ENCODE results near the gene LY9. TPM values are rescaled to one million over a fixed set of nuclear protein-coding genes. Genes with fewer than 3 reads are reported as not detected.

LY9 gene
- total RNA-seq, 5 donors from 2014 or later (not counting 1 experiment from before 2014, with no cell fraction given) = 95.4 to 127 (median 101) TPM

DNA sequence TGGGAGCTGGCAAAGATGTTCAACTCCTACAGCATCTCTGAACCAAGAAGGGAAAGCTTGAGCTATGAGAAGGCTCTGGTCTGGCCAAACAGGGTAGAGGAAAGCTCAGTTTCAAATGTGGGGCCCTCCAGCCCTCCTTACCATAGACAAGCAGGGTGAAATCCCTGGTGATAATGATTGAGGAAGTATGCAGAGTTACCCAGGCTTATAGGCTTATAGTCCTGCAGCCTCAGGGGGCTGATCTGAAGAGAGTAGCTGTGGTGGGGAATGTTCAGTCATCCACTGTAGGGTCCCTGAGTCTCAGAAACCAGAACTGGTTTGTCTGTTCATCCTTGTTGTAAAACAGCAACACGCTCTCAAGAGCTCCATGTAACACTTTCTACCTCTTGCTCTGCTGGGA is 19.8 kb upstream of the LY9 start:
- peaks cover 0 to 4% of the 10 kb centered on the region in 2 donors for H3K27me3 Mint-ChIP-seq
- H3K9me3 Mint-ChIP-seq = no peaks in the 10 kb centered on the region
- ChIA-PET CTCF (interaction anchor here (0.6 to 3.1 kb wide), 18 partner anchors 8 to 522 kb away, joined by 3 to 20 read pairs (median 3); partner anchors contain the start of gene LY9 (in 1 of the 2)), POLR2A (interaction anchor here in 1 of 2 donors (0.5 kb wide), 1 partner anchor 93 kb away, joined by 3 read pairs; no protein-coding TSS in a partner anchor)
- peaks cover 13 to 21% (median 18%) of the 10 kb centered on the region in 3 donors for H3K4me1 Mint-ChIP-seq
- Histone ChIP-seq H3K4me3 (ENCODE audit: control insufficient read depth in 1 of 2, extremely low read depth in 1 of 2, low read length in 1 of 2) (no peak overlapping the region), H3K27ac (ENCODE audit: low read length) (no peak overlapping the region), H3K4me1 (ENCODE audit: control insufficient read depth in 1 of 2, extremely low read depth in 1 of 2, insufficient read depth in 2 of 2, low read length in 2 of 2) (peaks cover 0 to 8% of the 10 kb centered on the region in 2 experiments), H3K9me3 (no peaks in the 10 kb centered on the region), H3K27me3 (replicated peaks in 1 of 2; ENCODE audit: control insufficient read depth in 2 of 2, extremely low read depth in 1 of 2, insufficient read depth in 2 of 2, low read length in 1 of 2) (peaks cover 0 to 7% of the 10 kb centered on the region in 2 experiments), H3K36me3 (ENCODE audit: control insufficient read depth in 2 of 2, extremely low read depth in 1 of 2, insufficient read depth in 1 of 2, low read length in 1 of 2) (no peaks in the 10 kb centered on the region)
- no peak overlapping the region for H3K4me3 Mint-ChIP-seq
- 100% methylated on average over 1 of the region's 1 CpG for WGBS (ENCODE audit: insufficient coverage)
- no peak for DNase-seq
- no peak overlapping the region for H3K27ac Mint-ChIP-seq
- ATAC-seq (replicated peaks in 1 of 4) = no peak
- H3K36me3 Mint-ChIP-seq = no peaks in the 10 kb centered on the region

DNA sequence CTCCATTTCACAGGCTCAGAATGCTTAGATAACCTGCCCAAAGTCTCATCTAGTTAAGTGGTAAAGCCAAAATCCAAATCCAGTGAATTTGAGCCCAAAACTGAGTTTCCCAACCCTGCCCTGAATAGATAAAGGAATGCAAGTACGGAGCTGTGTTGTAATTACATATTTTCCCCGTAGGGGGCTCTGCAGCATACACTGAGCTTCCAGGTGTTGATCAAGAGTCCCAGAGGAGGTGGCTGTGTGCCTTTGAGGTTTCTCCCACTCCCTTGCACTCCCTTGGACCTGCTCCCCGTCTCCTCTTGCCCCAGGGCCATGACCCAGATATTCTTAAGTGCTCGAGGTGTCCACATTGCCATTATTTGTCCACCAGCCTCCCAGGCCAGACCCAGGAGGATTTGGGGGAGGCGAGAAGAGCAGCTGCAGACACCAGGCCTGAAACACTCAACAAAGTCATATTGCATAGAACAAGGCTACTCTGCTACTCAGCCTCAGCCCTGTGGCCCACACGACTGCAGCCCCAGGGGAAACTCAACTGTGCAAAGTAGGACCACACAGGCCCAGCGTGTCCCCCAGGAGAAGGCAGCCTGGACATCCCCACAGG is 18.4 kb upstream of the LY9 start:
- Histone ChIP-seq H3K27me3 (replicated peaks in 1 of 2; ENCODE audit: control insufficient read depth in 2 of 2, extremely low read depth in 1 of 2, insufficient read depth in 2 of 2, low read length in 1 of 2) (peaks cover 0 to 7% of the 10 kb centered on the region in 2 experiments), H3K36me3 (ENCODE audit: control insufficient read depth in 2 of 2, extremely low read depth in 1 of 2, insufficient read depth in 1 of 2, low read length in 1 of 2) (no peaks in the 10 kb centered on the region), H3K4me1 (ENCODE audit: control insufficient read depth in 1 of 2, extremely low read depth in 1 of 2, insufficient read depth in 2 of 2, low read length in 2 of 2) (peaks cover 0 to 21% of the 10 kb centered on the region in 2 experiments), H3K27ac (ENCODE audit: low read length) (no peak overlapping the region), H3K9me3 (no peaks in the 10 kb centered on the region), H3K4me3 (ENCODE audit: control insufficient read depth in 1 of 2, extremely low read depth in 1 of 2, low read length in 1 of 2) (no peak overlapping the region)
- ChIA-PET POLR2A (interaction anchor here in 1 of 2 donors (0.6 to 1.0 kb wide), 2 partner anchors 21 to 54 kb away, joined by 3 read pairs; no protein-coding TSS in a partner anchor), CTCF (interaction anchor here (0.6 to 3.1 kb wide), 36 partner anchors 9 to 363 kb away, joined by 3 to 20 read pairs (median 4); partner anchors contain the start of gene LY9 (in 1 of the 2))
- H3K27ac Mint-ChIP-seq = peak overlapping the region in 1 of 2 donors; percentile 56
- 68% methylated on average over 4 of the region's 7 CpGs for WGBS (ENCODE audit: insufficient coverage)
- H3K9me3 Mint-ChIP-seq = no peaks in the 10 kb centered on the region
- H3K4me3 Mint-ChIP-seq = no peak overlapping the region
- H3K4me1 Mint-ChIP-seq = peaks cover 25 to 33% (median 28%) of the 10 kb centered on the region in 3 donors
- peaks cover 0 to 4% of the 10 kb centered on the region in 2 donors for H3K27me3 Mint-ChIP-seq
- no peaks in the 10 kb centered on the region for H3K36me3 Mint-ChIP-seq
- ATAC-seq (replicated peaks in 1 of 4) (peak; percentile 72 to 80 (median 75)), DNase-seq (peak in 23 of 35 experiments; percentile 17 to 80 (median 38))

DNA sequence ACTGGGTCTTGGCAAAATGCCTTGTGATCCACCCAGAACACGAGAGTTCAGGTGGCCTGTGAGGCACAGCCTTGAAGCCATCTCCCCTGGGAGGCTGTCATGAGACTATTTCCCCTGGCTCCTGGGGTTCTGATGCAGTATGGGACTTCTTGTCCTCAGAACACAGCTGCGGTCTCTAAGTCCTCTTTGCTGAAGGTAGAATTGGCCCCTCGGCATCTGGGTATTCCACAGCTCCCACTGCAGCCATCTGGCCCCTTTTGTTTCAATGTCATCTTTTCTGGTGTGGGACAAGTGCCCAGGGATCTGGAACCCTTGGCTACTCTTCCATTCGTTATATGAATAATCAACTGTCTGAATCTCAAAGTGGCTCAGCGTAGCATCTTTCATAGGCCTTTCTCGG is 17.0 kb upstream of the LY9 start:
- POLR2A ChIA-PET = no interaction called here
- Histone ChIP-seq H3K36me3 (ENCODE audit: control insufficient read depth in 2 of 2, extremely low read depth in 1 of 2, insufficient read depth in 1 of 2, low read length in 1 of 2) (no peaks in the 10 kb centered on the region), H3K4me1 (ENCODE audit: control insufficient read depth in 1 of 2, extremely low read depth in 1 of 2, insufficient read depth in 2 of 2, low read length in 2 of 2) (peaks cover 0 to 21% of the 10 kb centered on the region in 2 experiments), H3K9me3 (no peaks in the 10 kb centered on the region), H3K27me3 (replicated peaks in 1 of 2; ENCODE audit: control insufficient read depth in 2 of 2, extremely low read depth in 1 of 2, insufficient read depth in 2 of 2, low read length in 1 of 2) (peaks cover 0 to 7% of the 10 kb centered on the region in 2 experiments), H3K4me3 (ENCODE audit: control insufficient read depth in 1 of 2, extremely low read depth in 1 of 2, low read length in 1 of 2) (no peak overlapping the region), H3K27ac (ENCODE audit: low read length) (no peak overlapping the region)
- Mint-ChIP-seq H3K9me3 (no peaks in the 10 kb centered on the region), H3K27me3 (peaks cover 0 to 4% of the 10 kb centered on the region in 2 donors), H3K36me3 (no peaks in the 10 kb centered on the region), H3K4me1 (peaks cover 28 to 39% (median 29%) of the 10 kb centered on the region in 3 donors), H3K4me3 (no peak overlapping the region), H3K27ac (no peak overlapping the region)
- no peak for DNase-seq
- CTCF ChIA-PET = no interaction called here
- no peak for ATAC-seq (replicated peaks in 1 of 4)
- WGBS (ENCODE audit: insufficient coverage) = 98% methylated on average over 4 of the region's 6 CpGs

DNA sequence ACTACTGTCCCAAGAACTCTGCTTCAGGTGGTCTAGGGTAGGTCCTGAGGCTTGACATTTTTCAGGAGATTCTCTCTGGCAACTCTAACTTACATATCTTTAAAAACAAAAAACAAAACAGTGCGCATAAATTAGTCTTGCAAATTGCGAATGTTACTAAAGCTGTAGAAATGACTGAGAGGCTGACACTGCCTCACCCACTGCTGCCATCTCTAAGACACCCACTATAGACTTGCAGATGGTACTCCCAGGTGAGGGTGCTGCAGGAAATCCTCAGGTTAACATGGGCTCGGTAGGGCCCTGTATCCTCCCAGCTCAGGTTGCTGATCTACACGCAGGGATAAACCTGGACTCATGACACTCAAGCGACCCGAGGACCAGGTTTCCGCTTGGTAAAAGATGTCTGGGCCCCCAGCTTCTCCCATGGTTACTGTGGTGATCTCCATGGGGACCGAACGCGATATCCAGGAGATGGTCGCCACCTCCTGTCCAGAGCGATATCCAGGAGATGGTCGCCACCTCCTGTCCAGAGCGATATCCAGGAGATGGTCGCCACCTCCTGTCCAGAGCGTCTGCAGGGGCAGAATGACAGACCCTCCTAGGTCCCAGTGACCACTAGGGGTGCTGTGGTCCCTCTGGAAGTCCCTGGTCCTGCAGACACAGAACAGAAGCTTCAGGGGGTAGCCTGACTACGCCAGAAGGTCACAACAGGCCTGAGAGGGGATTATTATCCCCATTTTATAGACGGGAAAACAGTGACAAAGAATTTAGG is 16.2 kb upstream of the LY9 start:
- peaks cover 0 to 21% of the 10 kb centered on the region in 2 experiments for H3K4me1 ChIP-seq (ENCODE audit: control insufficient read depth in 1 of 2, extremely low read depth in 1 of 2, insufficient read depth in 2 of 2, low read length in 2 of 2)
- H3K27me3 ChIP-seq (replicated peaks in 1 of 2; ENCODE audit: control insufficient read depth in 2 of 2, extremely low read depth in 1 of 2, insufficient read depth in 2 of 2, low read length in 1 of 2) = peaks cover 0 to 7% of the 10 kb centered on the region in 2 experiments
- 90% methylated on average over 12 of the region's 18 CpGs for WGBS (ENCODE audit: insufficient coverage)
- DNase-seq (peak in 14 of 35 experiments; percentile 23 to 65 (median 39)), ATAC-seq (replicated peaks in 1 of 4) (peak in 2 of 4 experiments; percentile 43 to 47)
- Mint-ChIP-seq H3K4me3 (no peak overlapping the region), H3K9me3 (no peaks in the 10 kb centered on the region), H3K4me1 (peaks cover 23 to 37% (median 28%) of the 10 kb centered on the region in 3 donors), H3K27me3 (peaks cover 0 to 1% of the 10 kb centered on the region in 2 donors), H3K27ac (no peak overlapping the region), H3K36me3 (no peaks in the 10 kb centered on the region)
- ChIA-PET POLR2A (no interaction called here), CTCF (interaction anchor here (0.5 to 1.3 kb wide), 7 partner anchors 16 to 210 kb away, joined by 3 to 12 read pairs (median 3); partner anchors contain the start of gene LY9 (in 1 of the 2))
- H3K9me3 ChIP-seq = no peaks in the 10 kb centered on the region
- H3K36me3 ChIP-seq (ENCODE audit: control insufficient read depth in 2 of 2, extremely low read depth in 1 of 2, insufficient read depth in 1 of 2, low read length in 1 of 2) = no peaks in the 10 kb centered on the region
- H3K4me3 ChIP-seq (ENCODE audit: control insufficient read depth in 1 of 2, extremely low read depth in 1 of 2, low read length in 1 of 2) = no peak overlapping the region
- no peak overlapping the region for H3K27ac ChIP-seq (ENCODE audit: low read length)

DNA sequence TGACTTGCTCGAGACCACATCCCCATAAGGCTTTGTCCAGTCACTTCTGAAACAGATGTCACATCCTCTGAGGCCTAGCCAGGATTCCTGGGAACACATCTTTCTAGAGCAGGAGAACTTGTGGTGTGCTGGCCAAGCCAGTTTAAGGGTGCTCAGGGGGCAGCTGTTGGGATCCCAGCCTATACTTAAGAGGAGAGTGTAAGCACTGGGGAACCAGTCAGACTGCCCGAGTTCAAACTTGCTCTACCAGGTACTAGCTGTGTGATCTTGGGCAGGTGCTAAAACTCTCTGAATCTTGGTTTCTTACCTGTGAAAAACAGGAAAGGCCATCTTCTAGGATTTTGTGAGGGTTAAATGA is 15.6 kb upstream of the LY9 start:
- Histone ChIP-seq H3K4me1 (ENCODE audit: control insufficient read depth in 1 of 2, extremely low read depth in 1 of 2, insufficient read depth in 2 of 2, low read length in 2 of 2) (peaks cover 0 to 21% of the 10 kb centered on the region in 2 experiments), H3K27me3 (replicated peaks in 1 of 2; ENCODE audit: control insufficient read depth in 2 of 2, extremely low read depth in 1 of 2, insufficient read depth in 2 of 2, low read length in 1 of 2) (peaks cover 0 to 5% of the 10 kb centered on the region in 2 experiments), H3K9me3 (no peaks in the 10 kb centered on the region), H3K27ac (ENCODE audit: low read length) (no peak overlapping the region), H3K36me3 (ENCODE audit: control insufficient read depth in 2 of 2, extremely low read depth in 1 of 2, insufficient read depth in 1 of 2, low read length in 1 of 2) (no peaks in the 10 kb centered on the region), H3K4me3 (ENCODE audit: control insufficient read depth in 1 of 2, extremely low read depth in 1 of 2, low read length in 1 of 2) (no peak overlapping the region)
- CTCF ChIA-PET = interaction anchor here in 1 of 2 donors (1.0 to 1.3 kb wide), 3 partner anchors 16 to 51 kb away, joined by 3 to 4 read pairs (median 4); partner anchors contain the start of gene LY9
- DNase-seq (no peak), ATAC-seq (replicated peaks in 1 of 4) (no peak)
- POLR2A ChIA-PET = no interaction called here
- Mint-ChIP-seq H3K9me3 (no peaks in the 10 kb centered on the region), H3K36me3 (no peaks in the 10 kb centered on the region), H3K4me3 (no peak overlapping the region), H3K27ac (no peak overlapping the region), H3K27me3 (no peaks in the 10 kb centered on the region), H3K4me1 (peaks cover 18 to 31% (median 23%) of the 10 kb centered on the region in 3 donors)
- 100% methylated on average over 1 of the region's 2 CpGs for WGBS (ENCODE audit: insufficient coverage)

DNA sequence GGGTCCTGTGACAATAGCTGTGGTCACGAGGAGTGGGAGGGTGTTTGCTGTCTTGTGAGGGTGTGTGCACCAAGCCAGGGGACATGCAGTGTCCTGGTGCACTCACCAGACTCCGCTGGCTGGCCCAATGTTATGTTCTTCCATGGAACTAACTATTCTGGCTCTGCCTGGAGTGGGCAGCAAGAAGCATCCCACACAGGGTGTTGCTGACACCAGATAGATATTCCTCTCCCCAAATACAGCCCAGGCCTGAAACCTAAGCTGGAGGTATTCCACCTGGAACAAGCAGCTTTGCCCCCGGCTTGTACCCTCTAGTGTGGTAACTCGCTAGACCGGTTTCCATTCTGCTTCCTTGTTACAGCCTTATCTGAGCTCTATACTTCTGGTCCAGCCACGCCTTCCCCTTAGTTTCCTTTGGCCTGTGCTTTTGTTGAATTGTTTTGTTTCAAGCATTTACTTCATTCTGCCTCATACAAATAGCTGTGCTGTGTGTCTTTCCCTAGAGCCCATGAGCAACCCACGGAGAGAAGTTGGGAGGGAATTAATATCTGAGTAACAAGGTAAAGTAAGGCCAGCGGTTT is 14.7 kb upstream of the LY9 start:
- CTCF ChIA-PET = interaction anchor here (0.6 to 1.4 kb wide), 6 partner anchors 11 to 170 kb away, joined by 3 to 6 read pairs (median 3); no protein-coding TSS in a partner anchor
- no peaks in the 10 kb centered on the region for H3K9me3 Mint-ChIP-seq
- POLR2A ChIA-PET = interaction anchor here in 1 of 2 donors (0.6 kb wide), 1 partner anchor 447 kb away, joined by 3 read pairs; no protein-coding TSS in a partner anchor
- H3K27me3 ChIP-seq (replicated peaks in 1 of 2; ENCODE audit: control insufficient read depth in 2 of 2, extremely low read depth in 1 of 2, insufficient read depth in 2 of 2, low read length in 1 of 2) = peaks cover 0 to 2% of the 10 kb centered on the region in 2 experiments
- H3K36me3 Mint-ChIP-seq = no peaks in the 10 kb centered on the region
- H3K4me3 ChIP-seq (ENCODE audit: control insufficient read depth in 1 of 2, extremely low read depth in 1 of 2, low read length in 1 of 2) = no peak overlapping the region
- no peaks in the 10 kb centered on the region for H3K27me3 Mint-ChIP-seq
- H3K27ac ChIP-seq (ENCODE audit: low read length) = peak overlapping the region; percentile 47
- peak overlapping the region in 1 of 2 donors; percentile 81 for H3K27ac Mint-ChIP-seq
- ATAC-seq (replicated peaks in 1 of 4) (no peak), DNase-seq (no peak)
- H3K4me3 Mint-ChIP-seq = no peak overlapping the region
- no peaks in the 10 kb centered on the region for H3K9me3 ChIP-seq
- peaks cover 0 to 21% of the 10 kb centered on the region in 2 experiments for H3K4me1 ChIP-seq (ENCODE audit: control insufficient read depth in 1 of 2, extremely low read depth in 1 of 2, insufficient read depth in 2 of 2, low read length in 2 of 2)
- peaks cover 18 to 28% (median 23%) of the 10 kb centered on the region in 3 donors for H3K4me1 Mint-ChIP-seq
- 90% methylated on average over 4 of the region's 8 CpGs for WGBS (ENCODE audit: insufficient coverage)
- no peaks in the 10 kb centered on the region for H3K36me3 ChIP-seq (ENCODE audit: control insufficient read depth in 2 of 2, extremely low read depth in 1 of 2, insufficient read depth in 1 of 2, low read length in 1 of 2)

All from T-cell (primary cell).